Measurements from ENCODE around the gene GADL1. TPM values are rescaled to one million over a fixed set of nuclear protein-coding genes. Genes with fewer than 3 reads are reported as not detected.

Gene GADL1
- total RNA-seq (10 to 100 TPM in 1 of 7 donors, under 1 TPM in 3, not detected in 3; 0.20 to 13.3 (median 0.53) TPM), polyA plus RNA-seq (under 1 TPM; 0.01 to 0.22 TPM)
- long read RNA-seq, donor 1, result 0 reads
- long read RNA-seq, donor 2, partial matches to known transcripts, result 0 of 4 reads
- long read RNA-seq, donor 2, other reads (novel, unspliced or antisense), result 0 of 4 reads
- long read RNA-seq, donor 3, result 0 reads

DNA sequence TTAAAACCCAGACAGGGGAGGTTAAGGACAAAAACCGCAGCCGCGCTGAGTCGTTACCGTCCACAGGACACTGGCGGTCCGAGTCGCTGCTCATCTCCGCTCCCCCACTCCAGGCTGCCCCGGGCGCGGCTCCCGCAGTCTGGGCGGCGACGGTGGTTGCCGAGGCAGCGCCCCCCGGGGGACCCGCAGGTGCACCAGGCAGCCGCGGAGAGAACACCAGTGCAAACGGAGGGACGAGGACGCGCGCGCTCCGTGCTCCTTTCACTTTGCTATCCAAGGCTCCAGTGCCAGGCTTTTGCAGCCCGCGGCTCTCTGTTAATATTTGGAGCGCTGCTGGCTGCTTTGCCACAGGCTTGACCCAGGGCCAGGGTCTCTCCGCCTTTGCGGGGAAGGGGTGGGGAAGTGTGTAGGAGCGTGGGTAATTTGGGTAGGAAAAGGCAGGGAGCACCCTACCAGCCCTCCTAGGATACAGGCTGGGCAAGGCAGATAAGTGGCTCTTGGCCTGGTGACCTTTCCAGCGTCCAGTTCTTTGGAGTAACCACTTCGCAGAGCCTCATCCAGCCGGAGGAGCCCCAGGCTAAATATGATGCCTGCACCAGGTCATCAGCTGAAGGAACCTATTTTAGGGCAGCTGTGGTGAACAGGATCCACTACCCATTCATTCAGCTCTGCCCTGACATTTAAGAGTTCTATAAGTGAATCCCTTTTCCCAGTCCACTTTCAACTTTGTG, at the start of gene GADL1:
TSS of gene GADL1 (minus strand) at position 141 of the 731 bp plus-strand sequence. CDS start at position 94, 47 bp downstream.
- WGBS, 3 donors, result 3 to 5% (median 4%) methylated on average over 38 of the region's 38 CpGs
- peak; percentile 13 to 40 (median 21) for DNase-seq
- Histone ChIP-seq H3K9me3 (no peaks in the 10 kb centered on the region), H3K4me1 (ENCODE audit: insufficient read depth) (no peaks in the 10 kb centered on the region), H3K27ac (no peak within 1 kb of the TSS), H3K27me3 (no peaks in the 10 kb centered on the region), H3K36me3 (no peaks in the 10 kb centered on the region), H3K4me3 (peak within 1 kb of the TSS; percentile 53)
- intact Hi-C loops (cut with DNase I), result no loop called here
- TF ChIP-seq CTCF (IDR thresholded peaks at IDR 0.05), result no peak
- no peak for TF ChIP-seq POLR2A (IDR thresholded peaks at IDR 0.05)
- TF ChIP-seq EP300 (IDR thresholded peaks at IDR 0.05), result no peak

DNA sequence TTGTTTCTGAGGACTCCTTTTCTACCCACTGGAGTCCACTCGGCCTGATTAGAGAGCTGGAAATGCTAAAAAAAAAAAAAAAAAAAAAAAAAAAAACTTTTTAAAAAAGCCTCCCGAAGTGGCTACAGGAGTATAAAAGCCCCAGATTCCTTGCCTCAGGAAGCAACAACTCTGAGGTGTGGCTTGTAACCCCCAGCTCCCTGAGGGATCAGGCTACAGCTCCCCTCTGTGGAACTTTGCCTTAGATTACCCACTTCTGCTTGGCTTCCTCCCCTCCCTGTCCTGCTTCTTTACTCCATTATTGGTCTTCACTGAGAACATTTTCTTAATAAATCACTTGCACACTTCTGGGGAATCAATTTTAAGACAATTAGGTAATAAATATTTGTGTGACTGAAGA, 49.7 kb upstream of the GADL1 start:
- intact Hi-C loops (cut with DNase I), result loop anchor here in 1 of 4 donors (10.0 kb wide), 1 partner anchor 821 kb away; no protein-coding TSS in a partner anchor
- WGBS, 3 donors, result 42 to 57% (median 54%) methylated on average over 2 of the region's 2 CpGs

DNA sequence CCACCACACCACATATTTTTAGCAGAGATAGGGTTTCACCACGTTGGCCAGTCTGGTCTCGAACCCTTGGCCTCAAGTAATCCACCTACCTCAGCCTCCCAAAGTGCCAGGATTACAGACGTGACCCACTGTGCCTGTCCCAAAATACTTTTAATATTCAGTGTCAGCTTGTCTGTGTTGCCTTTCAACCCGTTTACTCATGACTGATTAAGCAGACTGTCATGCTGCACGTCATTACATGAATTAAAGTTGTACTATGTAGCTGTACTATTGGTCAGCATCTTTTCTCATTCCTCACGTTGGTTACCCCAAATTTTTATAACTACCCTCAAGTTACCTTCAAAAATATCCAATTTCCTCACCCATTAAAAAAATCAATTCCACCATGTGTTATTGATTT, 48.7 kb upstream of the GADL1 start:
- intact Hi-C loops (cut with DNase I), result loop anchor here in 1 of 4 donors (10.0 kb wide), 1 partner anchor 822 kb away; no protein-coding TSS in a partner anchor
- no peak for DNase-seq
- WGBS, 3 donors, result 87 to 90% (median 88%) methylated on average over 6 of the region's 6 CpGs

More for the DNA sequence above, 49.7 kb upstream of the GADL1 start:
- H3K4me1 ChIP-seq (ENCODE audit: insufficient read depth), result no peaks in the 10 kb centered on the region
- no peaks in the 10 kb centered on the region for H3K36me3 ChIP-seq
- H3K9me3 ChIP-seq, result no peaks in the 10 kb centered on the region
- H3K27ac ChIP-seq, result no peak overlapping the region
- H3K4me3 ChIP-seq, result no peak overlapping the region
- H3K27me3 ChIP-seq, result no peaks in the 10 kb centered on the region
- no peak for DNase-seq
- TF ChIP-seq CTCF (IDR thresholded peaks at IDR 0.05) (no peak), EP300 (IDR thresholded peaks at IDR 0.05) (no peak)

GRCh38 chr3:30941342-30941741, 46.9 kb upstream of the GADL1 start:
- Histone ChIP-seq H3K9me3 (no peaks in the 10 kb centered on the region), H3K27me3 (no peaks in the 10 kb centered on the region), H3K4me3 (no peak overlapping the region), H3K36me3 (no peaks in the 10 kb centered on the region), H3K27ac (no peak overlapping the region), H3K4me1 (ENCODE audit: insufficient read depth) (no peaks in the 10 kb centered on the region)
- 91 to 95% (median 93%) methylated on average over 2 of the region's 2 CpGs for WGBS, 3 donors
- TF ChIP-seq POLR2A (IDR thresholded peaks at IDR 0.05) (no peak), CTCF (IDR thresholded peaks at IDR 0.05) (no peak)
- DNase-seq, result no peak
- intact Hi-C loops (cut with DNase I), result loop anchor here in 1 of 4 donors (10.0 kb wide), 1 partner anchor 823 kb away; no protein-coding TSS in a partner anchor

More for the DNA sequence above, 48.7 kb upstream of the GADL1 start:
- H3K4me1 ChIP-seq (ENCODE audit: insufficient read depth), result no peaks in the 10 kb centered on the region
- no peak overlapping the region for H3K27ac ChIP-seq
- no peaks in the 10 kb centered on the region for H3K9me3 ChIP-seq
- H3K4me3 ChIP-seq, result no peak overlapping the region
- no peak for TF ChIP-seq POLR2A (IDR thresholded peaks at IDR 0.05)
- TF ChIP-seq CTCF (IDR thresholded peaks at IDR 0.05), result no peak
- no peak for TF ChIP-seq EP300 (IDR thresholded peaks at IDR 0.05)
- no peaks in the 10 kb centered on the region for H3K36me3 ChIP-seq
- no peaks in the 10 kb centered on the region for H3K27me3 ChIP-seq
